IPS DF 4.7 (cell line): ENCODE data around the gene RAB40C.

ENCODE experiments used
- DNase-seq: peaks from one replicate; pipeline ENCODE4 v3.0.0-alpha.2; 2013; ENCODE audit warnings: low spot score; ENCODE audit errors: extremely low read depth

The RAB40C gene

DNA sequence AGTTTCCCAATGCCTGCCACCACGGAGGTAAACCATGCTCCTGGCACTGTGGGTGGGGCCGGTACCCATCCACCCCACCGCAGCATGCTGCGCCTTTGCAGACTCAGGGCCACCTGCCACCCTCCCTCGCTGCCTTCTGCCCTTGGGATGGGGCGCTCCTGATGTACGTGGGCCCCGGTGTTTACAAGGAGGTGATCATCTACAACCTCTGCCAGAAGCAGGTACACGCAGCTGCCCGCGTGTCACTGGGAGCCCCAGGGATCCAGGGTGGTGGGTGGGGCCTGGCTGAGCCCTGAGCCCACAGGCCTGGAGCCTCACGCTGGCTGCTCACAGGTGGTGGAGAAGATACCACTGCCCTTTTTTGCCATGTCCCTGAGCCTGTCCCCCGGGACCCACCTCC lies 76.7 kb downstream of the RAB40C start:
- DNase-seq, result no peak

DNA sequence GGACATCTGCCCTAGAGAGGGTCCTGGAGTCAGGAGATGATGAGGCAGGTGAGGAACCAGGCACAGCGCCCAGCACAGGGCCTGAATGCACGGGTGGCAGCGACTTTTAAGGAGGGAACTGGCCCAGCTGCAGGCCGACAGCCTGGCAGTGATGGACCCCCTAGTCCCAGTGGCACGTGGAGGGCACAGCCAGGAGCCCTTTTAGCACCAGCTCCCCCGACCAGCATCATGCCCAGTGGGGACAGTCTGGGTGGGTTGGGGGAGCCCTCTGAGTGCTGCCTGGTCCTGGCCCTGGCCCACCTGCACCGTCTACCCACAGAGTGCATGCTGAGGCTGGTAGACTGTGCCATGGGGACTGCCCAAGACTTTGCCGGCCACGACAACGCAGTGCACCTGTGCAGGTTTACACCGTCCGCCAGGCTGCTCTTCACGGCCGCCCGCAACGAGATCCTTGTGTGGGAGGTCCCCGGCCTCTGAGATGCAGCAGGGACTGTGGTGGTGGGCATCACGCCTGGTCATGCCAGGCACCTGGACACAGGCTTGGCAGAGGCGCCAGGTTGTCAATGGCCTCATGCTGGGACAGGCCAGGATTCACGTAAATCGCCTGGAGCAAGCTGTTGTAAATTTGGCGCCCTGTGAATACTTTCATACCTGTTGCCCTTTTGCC lies 77.4 kb downstream of the RAB40C start:
- DNase-seq, result no peak

DNA sequence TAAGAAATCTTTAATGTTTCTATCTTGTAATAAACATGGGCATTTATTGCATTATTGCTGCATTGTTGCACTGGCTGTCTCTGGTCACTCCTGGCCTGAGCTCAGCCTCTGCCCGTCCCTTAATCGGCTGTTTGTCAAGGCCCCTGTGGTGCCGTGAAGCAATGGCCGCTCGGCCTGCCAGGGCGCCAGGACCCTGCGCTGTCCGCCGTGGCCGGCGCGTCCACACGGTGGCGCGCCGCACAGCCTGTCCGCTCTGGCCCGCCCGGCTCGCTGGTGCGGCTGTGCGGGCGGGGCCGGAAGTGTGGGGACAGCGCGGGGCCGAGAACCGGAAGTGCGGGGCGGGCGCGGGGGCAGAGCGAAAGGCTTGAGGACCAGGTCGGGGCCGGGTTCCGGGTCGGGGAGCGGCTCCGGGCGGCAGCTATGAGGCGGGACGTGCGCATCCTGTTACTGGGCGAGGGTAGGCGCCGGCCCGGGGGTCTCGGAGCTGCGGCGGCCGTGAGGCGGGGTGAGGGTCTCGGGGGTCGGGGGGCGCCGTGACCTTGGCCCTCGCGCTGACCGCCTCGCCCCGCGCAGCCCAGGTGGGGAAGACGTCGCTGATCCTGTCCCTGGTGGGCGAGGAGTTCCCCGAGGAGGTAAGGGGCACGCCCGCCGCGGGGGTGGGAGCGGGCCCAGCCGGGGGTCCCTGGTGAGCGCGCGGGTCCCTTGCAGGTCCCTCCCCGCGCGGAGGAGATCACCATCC lies 78.1 kb downstream of the RAB40C start, which contains the start of gene RHOT2:
RHOT2 (plus strand) TSS at position 353 of the 739 bp plus-strand sequence; CDS start at position 421, 68 bp downstream.
- no peak for DNase-seq

DNA sequence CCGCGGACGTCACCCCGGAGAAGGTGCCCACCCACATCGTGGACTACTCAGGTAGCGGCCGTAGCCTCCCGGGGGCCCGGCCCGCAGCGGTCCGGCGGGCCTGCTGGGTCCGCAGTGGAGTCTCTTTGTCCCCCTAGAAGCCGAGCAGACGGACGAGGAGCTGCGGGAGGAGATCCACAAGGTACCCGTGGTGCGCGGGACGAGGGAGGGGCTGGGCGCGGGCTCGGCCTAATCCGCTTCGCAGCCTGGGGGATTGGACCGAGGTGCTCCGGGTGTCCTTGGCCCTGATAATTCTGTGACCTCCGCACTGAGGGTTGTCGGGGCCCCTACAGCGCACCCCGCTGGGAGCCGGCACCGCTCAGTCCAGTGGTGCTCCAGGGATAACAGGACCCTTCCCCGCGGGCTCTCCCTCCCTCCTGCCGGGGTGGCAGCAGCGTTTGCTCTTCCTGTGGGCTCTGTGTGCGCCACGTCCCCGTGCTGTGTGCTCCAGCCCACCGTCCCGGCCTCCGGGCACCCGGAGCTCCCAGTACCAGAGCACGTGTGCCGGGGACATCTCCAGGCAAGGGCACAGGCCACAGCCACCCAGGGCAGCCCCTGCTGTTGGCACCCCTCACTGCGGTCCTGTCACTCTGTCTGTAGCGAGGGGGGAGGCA lies 78.8 kb downstream of the RAB40C start:
- no peak for DNase-seq

DNA sequence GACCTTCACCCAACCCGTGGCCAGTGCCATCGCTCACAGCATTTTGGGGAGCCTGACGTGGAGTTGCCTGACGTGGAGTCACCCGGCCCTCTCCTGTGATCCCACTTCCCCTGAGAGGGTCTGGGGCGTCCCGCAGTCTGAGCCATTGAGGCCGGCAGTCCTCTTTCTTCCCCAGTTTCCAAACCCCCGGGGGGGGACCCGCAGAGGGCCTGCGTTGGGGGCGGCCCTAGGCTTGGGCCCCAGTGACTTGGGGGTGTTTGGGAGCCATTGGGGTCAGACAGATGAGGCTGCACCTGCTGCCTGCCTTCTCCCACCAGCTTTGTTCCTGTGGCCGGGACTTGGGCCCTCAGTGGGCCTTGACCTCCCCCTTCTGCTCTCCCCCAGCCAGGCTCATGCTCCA lies 79.8 kb downstream of the RAB40C start:
- DNase-seq, result no peak

DNA sequence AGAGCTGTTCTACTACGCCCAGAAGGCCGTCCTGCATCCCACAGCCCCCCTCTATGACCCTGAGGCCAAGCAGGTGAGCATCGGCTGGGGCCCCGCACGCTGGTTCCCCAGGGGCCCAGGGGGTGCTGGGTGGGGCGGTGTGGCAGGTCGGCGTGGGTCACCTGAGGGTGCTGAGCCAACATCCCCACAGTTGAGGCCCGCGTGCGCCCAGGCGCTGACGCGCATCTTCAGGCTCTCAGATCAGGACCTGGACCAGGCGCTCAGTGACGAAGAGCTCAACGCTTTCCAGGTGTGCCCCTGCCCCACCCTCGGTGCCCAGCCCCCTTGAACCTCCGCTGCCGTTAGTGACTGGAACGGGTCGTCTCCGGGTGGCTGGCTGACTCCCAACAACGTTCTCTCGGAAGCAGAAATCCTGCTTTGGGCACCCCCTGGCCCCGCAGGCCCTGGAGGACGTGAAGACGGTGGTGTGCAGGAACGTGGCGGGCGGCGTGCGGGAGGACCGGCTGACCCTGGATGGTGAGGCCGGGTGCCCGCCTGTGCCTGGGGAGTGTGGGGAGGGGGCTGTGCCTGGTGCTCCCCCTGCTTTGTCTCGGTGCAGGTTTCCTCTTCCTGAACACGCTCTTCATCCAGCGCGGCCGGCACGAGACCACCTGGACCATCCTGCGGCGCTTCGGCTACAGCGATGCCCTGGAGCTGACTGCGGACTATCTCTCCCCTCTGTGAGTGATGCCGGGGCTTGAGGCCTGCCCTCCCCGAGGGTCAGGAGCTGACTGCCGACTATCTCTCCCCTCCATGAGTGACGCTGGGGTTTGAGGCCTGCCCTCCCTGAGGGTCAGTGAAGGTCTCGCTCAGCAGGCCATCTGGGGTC lies 80.9 kb downstream of the RAB40C start:
- no peak for DNase-seq

DNA sequence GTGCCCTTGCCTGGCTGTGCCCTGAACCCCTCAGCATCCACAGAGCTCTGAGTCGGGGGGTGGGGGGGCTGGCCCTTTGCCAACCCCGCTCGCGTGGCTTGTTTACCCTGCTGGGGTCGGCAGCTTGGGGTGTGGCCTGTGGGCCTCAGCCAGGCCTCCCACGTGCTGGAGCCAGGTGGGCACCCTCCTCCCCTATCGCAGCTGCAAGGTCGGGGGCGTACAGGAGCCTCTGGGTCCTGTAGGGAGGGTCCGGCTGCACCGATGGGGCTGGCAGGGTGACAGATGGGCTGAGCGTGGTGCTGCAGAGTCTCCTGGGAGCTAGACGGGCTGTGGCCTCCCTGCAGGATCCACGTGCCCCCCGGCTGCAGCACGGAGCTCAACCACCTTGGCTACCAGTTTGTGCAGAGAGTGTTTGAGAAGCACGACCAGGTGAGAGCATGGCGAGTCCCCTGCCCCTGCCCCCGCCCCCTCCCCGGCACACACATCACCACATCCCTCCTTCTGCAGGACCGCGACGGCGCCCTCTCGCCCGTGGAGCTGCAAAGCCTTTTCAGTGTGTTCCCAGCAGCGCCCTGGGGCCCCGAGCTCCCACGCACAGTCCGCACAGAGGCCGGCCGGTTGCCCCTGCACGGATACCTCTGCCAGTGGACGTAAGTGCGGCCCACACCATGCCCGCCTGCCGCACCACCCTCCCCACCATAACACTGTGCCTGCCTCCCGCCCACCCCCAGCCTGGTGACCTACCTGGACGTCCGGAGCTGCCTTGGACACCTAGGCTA lies 81.7 kb downstream of the RAB40C start:
- DNase-seq, result no peak

DNA sequence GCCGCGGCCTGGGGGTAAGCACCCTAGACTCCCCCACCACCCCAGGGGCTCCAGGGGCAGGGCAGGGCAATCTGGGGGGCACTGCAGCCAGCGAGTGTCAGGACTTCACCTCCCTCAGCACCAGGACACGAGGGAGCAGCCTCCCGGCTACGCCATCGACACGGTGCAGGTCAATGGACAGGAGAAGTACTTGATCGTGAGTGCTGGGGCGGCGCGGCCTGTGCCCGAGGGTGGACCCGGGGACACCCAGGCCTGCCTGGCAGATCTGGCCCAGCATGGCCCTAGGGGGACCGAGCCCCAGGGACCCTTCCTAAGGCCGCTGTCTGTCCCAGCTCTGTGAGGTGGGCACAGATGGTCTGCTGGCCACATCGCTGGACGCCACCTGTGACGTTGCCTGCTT lies 82.5 kb downstream of the RAB40C start:
- no peak for DNase-seq

DNA sequence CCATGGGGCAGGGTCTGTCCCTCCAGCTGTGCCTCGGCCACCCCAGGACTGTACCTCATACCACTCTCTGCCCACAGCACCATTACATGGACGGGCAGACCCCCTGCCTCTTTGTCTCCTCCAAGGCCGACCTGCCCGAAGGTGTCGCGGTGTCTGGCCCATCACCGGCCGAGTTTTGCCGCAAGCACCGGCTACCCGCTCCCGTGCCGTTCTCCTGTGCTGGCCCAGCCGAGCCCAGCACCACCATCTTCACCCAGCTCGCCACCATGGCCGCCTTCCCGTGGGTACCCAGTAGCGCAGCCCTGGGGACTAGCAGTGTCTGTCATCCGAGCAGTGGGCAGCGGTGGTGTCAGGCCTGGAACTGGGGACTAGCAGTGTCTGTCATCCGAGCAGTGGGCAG lies 83.0 kb downstream of the RAB40C start:
- DNase-seq, result no peak

DNA sequence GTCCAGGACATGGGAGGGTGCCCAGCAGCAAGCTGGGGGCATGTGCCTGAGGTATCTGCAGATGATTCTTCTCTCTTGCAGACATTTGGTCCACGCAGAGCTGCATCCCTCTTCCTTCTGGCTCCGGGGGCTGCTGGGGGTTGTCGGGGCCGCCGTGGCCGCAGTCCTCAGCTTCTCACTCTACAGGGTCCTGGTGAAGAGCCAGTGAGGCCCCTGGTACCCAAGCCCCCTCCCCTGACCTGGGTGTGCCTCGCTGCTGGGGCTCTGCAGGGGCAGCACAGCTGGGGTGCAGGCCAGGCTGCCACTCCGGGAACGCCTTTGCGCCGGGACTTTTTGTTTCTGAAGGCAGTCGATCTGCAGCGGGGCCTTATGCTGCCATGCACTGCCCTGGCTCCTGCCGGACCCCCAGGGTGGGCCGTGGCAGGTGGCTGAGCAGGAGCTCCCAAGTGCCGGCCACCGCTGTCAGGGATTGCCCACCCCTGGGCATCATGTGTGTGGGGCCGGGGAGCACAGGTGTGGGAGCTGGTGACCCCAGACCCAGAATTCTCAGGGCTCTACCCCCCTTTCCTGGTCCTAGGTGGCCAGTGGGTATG lies 83.6 kb downstream of the RAB40C start:
- no peak for DNase-seq

DNA sequence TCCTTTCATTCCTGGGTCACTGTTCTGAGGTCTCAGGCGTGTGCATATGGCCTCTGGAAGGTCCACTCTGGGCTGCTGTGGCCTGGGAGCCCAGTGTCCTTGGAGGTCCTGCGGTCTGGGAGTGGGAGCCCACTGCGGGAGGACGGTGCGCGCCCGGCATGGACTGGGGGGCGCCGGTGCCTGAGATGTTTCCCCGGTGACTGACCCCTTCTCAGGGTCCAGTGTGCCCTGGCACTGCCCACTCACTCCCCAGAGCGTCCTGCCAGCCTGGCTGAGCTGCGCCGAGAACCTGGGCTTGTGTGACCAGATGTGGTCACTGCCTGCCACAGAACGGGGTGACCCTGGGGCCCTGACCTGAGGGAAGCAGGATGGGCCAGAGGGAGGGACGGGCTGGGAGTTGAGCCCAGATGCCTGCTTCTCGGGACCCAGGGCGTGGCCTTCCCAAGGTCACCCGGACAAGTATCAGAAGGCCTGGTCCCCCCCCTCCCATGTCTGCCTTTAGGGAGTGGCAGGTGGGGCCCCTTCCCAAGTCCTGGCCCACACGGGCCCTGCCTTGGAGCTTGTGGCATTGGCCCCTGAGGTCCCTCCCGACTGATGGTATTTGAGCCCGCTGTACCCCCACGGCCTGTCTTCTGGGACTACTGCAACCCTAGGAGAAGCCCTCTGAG lies 84.5 kb downstream of the RAB40C start:
- DNase-seq, result no peak

DNA sequence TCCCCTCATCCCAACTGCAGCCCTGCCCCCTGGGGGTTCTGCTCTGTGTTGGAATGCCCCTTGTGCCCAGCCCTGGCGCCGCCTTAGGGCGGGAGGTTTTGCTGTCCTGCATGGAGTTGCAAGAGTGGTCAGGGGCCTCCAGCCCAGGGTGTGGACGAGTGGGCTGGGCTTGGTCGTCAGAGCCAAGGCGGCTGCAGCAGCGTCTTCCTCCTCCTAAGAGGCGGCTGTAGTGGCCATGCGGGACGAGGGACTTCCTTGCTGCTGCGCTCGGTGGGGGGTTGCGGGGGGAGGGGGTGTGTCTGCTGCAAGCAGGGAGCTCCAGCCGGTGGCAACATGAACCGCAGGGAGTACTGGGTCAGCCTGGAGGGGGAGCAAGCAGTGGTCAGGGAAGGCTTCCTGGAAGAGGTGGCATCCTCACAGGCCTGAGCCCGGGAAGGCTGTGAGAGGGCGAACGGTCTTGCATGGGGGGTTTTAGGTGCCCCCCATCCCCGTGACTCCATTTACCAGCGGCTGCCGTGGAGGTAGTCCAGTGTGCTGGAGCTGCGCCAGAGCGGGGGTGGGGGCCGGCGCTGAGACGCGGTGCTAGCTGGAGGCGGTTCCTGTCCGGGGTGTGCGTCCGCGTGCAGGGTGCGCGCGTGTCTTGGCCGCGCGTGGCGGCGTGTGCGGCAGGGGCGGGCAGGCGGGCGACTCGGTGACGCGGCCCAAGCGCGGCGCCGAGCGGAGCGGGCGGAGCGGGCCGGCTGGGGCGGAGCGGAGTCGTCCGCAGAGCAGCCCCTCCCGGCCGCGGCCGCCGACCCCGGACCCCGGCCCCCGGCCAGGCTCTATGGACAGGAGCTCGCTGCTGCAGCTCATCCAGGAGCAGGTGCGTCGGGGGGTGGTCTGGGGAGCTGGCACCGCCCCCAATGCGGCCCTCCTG lies 85.4 kb downstream of the RAB40C start, which contains the start of gene RHBDL1:
RHBDL1 (plus strand) TSS at position 704 of the 916 bp plus-strand sequence; CDS start at position 824, 120 bp downstream.
- no peak for DNase-seq

DNA sequence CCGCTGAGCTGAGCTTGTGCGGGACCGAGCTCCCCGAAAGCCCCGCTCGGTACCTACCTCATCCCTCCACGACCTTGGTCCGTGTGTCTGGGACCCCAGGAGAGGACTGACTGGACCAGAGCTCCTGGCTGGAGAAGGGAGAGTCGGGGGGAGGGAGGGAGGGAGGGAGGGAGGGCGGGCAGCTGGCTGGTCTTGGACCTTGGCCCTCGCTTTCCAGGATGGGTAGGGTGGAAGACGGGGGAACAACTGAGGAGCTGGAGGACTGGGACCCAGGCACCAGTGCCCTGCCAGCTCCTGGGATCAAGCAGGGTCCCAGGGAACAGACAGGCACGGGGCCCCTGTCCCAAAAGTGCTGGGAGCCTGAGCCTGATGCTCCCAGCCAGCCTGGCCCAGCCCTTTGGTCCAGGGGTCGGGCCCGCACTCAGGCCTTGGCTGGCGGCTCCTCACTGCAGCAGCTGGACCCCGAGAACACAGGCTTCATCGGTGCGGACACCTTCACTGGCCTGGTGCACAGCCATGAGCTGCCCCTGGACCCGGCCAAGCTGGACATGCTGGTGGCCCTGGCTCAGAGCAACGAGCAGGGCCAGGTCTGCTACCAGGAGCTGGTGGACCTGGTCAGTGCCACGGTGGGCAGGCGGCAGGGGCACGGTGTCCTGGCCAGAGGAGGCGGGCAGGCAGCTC lies 86.2 kb downstream of the RAB40C start:
- DNase-seq, result no peak

DNA sequence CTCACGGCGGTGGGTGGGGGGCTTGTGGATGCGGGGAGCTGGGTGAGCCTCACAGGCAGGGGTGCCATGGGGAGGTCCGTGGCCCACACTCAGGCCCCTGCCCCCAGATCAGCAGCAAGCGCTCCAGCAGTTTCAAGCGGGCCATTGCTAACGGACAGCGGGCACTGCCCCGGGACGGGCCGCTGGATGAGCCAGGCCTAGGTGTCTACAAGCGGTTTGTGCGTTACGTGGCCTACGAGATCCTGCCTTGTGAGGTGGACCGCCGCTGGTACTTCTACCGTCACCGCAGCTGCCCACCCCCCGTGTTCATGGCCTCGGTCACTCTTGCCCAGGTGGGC lies 86.7 kb downstream of the RAB40C start:
- no peak for DNase-seq

DNA sequence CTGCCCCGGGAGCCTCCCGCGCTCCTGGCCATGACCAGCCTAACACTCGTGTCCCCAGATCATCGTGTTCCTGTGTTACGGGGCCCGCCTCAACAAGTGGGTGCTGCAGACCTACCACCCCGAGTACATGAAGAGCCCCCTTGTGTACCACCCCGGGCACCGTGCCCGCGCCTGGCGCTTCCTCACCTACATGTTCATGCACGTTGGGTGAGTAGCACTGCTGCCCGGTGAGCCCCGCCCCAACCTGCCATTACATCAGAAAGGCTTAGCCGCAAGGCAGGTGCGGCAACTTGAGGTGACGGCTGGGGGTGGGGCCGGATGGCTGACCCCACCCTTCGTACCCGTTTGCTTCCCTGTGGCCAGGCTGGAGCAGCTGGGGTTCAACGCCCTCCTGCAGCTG lies 87.0 kb downstream of the RAB40C start:
- no peak for DNase-seq

DNA sequence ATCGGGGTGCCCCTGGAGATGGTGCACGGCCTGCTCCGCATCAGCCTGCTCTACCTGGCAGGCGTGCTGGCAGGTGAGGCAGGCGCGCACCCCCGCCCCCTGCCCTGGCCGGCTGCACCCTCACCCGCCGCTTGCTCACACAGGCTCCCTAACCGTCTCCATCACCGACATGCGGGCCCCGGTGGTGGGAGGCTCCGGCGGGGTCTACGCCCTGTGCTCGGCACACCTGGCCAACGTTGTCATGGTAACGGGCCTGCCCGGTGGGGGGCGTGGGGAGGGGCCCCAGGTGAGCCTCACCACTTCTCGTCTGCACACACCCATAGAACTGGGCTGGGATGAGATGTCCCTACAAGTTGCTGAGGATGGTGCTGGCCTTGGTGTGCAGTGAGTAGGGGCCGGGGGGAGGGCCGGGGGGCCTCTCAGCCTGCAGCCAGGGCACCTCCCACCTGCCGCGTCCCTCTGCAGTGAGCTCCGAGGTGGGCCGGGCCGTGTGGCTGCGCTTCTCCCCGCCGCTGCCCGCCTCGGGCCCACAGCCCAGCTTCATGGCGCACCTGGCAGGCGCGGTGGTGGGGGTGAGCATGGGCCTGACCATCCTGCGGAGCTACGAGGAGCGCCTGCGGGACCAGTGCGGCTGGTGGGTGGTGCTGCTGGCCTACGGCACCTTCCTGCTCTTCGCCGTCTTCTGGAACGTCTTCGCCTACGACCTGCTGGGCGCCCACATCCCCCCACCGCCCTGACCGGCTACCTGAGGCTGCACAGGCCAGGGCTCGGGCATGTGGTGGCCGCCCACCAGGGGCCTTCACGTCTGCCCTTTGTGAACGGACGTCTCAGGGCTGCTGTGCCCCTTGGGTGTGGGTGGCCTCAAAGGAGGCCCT lies 87.7 kb downstream of the RAB40C start:
- DNase-seq, result no peak

DNA sequence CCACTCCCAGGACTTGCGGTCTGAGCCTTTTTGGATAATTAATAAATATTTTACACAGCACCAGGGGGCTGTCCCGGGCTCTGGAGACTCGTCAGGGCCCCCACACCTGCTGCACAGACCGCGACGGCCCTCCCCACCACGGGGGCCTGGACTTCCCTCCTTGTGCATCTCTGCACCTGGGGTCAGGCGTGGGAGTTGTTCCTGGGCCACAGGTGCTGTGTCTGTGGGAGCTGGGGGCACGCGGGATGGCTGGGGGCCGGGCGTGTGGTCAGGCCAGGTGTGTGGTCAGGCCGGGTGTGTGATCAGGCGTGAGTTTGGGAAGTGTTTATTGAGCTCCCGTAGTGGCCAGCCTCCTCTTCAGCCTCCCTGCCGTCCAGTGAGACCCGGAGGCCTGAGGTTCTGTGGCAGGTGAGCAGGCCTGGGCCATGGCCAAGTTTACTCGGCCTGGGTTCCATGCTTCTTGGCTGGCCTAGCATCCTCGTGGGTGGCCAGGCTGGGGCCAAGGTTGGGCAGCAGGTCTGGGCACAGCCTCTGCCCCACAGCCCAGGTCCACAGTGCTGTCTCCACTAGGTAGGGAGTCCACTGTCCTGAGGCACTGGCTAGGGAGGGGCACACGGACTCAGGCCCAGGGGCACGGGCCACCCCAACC lies 88.5 kb downstream of the RAB40C start:
- DNase-seq, result no peak
